HG03135 (cell line): ENCODE measurements around the gene CCDC92.
A peak's percentile ranks its signal among the peaks of the same experiment; 100 is the strongest.

Source experiments
- ATAC-seq: cut with Tn5 transposase; IDR thresholded peaks from one replicate; pipeline ENCODE4 v1.9.1; 2021; ENCODE audit warnings: mild to moderate bottlenecking, moderate library complexity; ENCODE audit not compliant: unreplicated experiment

The CCDC92 gene

GRCh38 chr12:123972457-123973401, at the start of gene CCDC92, which contains the start of gene ZNF664:
Gene CCDC92 (minus strand): TSS chr12:123972831. CDS start chr12:123944305, 28,526 bp downstream.
Gene ZNF664 (plus strand): TSS chr12:123973215. CDS start chr12:124012145, 38,930 bp downstream.
- ATAC-seq = peak; percentile 78

- no peak for ATAC-seq
Measured at GRCh38 chr12:124022161-124022560, 49.5 kb upstream of the CCDC92 start.

- ATAC-seq = no peak
Measured at GRCh38 chr12:124021007-124021406, 48.4 kb upstream of the CCDC92 start.

- no peak for ATAC-seq
Measured at GRCh38 chr12:124020514-124020949, 47.9 kb upstream of the CCDC92 start.

- ATAC-seq = no peak
Measured at GRCh38 chr12:124019115-124019514, 46.5 kb upstream of the CCDC92 start.

- ATAC-seq = no peak
Measured at GRCh38 chr12:124018539-124018938, 45.9 kb upstream of the CCDC92 start.

GRCh38 chr12:124017064-124017463, 44.4 kb upstream of the CCDC92 start:
- no peak for ATAC-seq

- ATAC-seq = no peak
Measured at GRCh38 chr12:124015494-124016461, 43.1 kb upstream of the CCDC92 start.

- no peak for ATAC-seq
Measured at GRCh38 chr12:124013073-124013472, 40.4 kb upstream of the CCDC92 start.

- no peak for ATAC-seq
Measured at GRCh38 chr12:124011435-124012115, 38.9 kb upstream of the CCDC92 start.

GRCh38 chr12:124010687-124011086, 38.1 kb upstream of the CCDC92 start:
- no peak for ATAC-seq

GRCh38 chr12:124009781-124010180, 37.1 kb upstream of the CCDC92 start:
- no peak for ATAC-seq

GRCh38 chr12:124008595-124008994, 36.0 kb upstream of the CCDC92 start:
- ATAC-seq = no peak

- no peak for ATAC-seq
Measured at GRCh38 chr12:124007826-124008570, 35.4 kb upstream of the CCDC92 start.

- no peak for ATAC-seq
Measured at GRCh38 chr12:124006846-124007713, 34.4 kb upstream of the CCDC92 start.

- ATAC-seq = no peak
Measured at GRCh38 chr12:124006085-124006845, 33.6 kb upstream of the CCDC92 start.

- no peak for ATAC-seq
Measured at GRCh38 chr12:124004233-124004875, 31.7 kb upstream of the CCDC92 start.

GRCh38 chr12:124002654-124003053, 30.0 kb upstream of the CCDC92 start:
- ATAC-seq = no peak
